Natural killer cell (primary cell): ENCODE data around the gene SAMD11. TPM values are rescaled to one million over a fixed set of nuclear protein-coding genes. Genes with fewer than 3 reads are reported as not detected.

ENCODE experiments used
- ATAC-seq, 3 donors: fragments of 150-1000 bp in 2 of 3; fragments of 200-7000 bp in 1 of 3; cut with Tn5 transposase; 1 replicate in 1 of 3; 2 replicates in 2 of 3; pipeline ENCODE4 v1.10.0; 2021; ENCODE audit warnings: mild to moderate bottlenecking in 2 of 3, moderate library complexity in 2 of 3
- DNase-seq, 2 donors: peaks; one replicate each; pipeline versions ENCODE4 v3.0.0 to v3.0.0-alpha.2; 2013 to 2021; ENCODE audit warnings: mixed read lengths in 1 of 2
- H3K27ac ChIP-seq: one replicate; pipeline ENCODE4 v1.5.1; 2013; ENCODE audit warnings: mild to moderate bottlenecking, low read length
- H3K27me3 ChIP-seq: one replicate; pipeline ENCODE4 v1.6.1; 2013; ENCODE audit warnings: low read length; ENCODE audit not compliant: control insufficient read depth, insufficient read depth
- H3K36me3 ChIP-seq: one replicate; pipeline ENCODE4 v1.6.1; 2013; ENCODE audit warnings: low read length; ENCODE audit not compliant: control insufficient read depth, insufficient read depth
- H3K4me1 ChIP-seq: one replicate; pipeline ENCODE4 v1.6.1; 2013; ENCODE audit warnings: low read length; ENCODE audit not compliant: control insufficient read depth, insufficient read depth
- H3K4me3 ChIP-seq: one replicate; pipeline ENCODE4 v1.5.1; 2013; ENCODE audit warnings: low read length
- H3K9me3 ChIP-seq: one replicate; pipeline ENCODE4 v1.6.1; 2013; ENCODE audit warnings: low read length; ENCODE audit not compliant: control insufficient read depth, insufficient read depth
- H3K27ac Mint-ChIP-seq, 2 donors: one replicate each; pipeline ENCODE4 v1.8.0; 2022; ENCODE audit warnings: mild to moderate bottlenecking in 2 of 2, mixed read lengths in 2 of 2, moderate library complexity in 1 of 2
- H3K27me3 Mint-ChIP-seq, 2 donors: one replicate each; pipeline ENCODE4 v1.8.0; 2022; ENCODE audit warnings: low read depth in 2 of 2, mixed read lengths in 2 of 2
- H3K36me3 Mint-ChIP-seq: one replicate; pipeline ENCODE4 v1.8.0; 2022; ENCODE audit warnings: mixed read lengths
- H3K4me1 Mint-ChIP-seq, 2 donors: one replicate each; pipeline ENCODE4 v1.8.0; 2022; ENCODE audit warnings: mixed read lengths in 2 of 2
- H3K4me3 Mint-ChIP-seq: one replicate; pipeline ENCODE4 v1.8.0; 2022; ENCODE audit warnings: mild to moderate bottlenecking, moderate library complexity, mixed read lengths
- H3K9me3 Mint-ChIP-seq, 2 donors: one replicate each; pipeline ENCODE4 v1.8.0; 2022; ENCODE audit warnings: mixed read lengths in 2 of 2
- CTCF ChIP-seq: fragments of 200-600 bp; IDR thresholded peaks from one replicate; pipeline ENCODE4 v1.8.0; 2022; ENCODE audit warnings: antibody characterized with exemption
- WGBS: methylation state at CpG from one replicate; pipeline ENCODE4 v1.1.7; 2013; ENCODE audit warnings: missing lambda C conversion rate; ENCODE audit not compliant: insufficient coverage; 5-methylcytosine and 5-hydroxymethylcytosine counted together
- intact Hi-C: fragments of 100-400 bp; cut with micrococcal nuclease; formaldehyde crosslinking; loops from one replicate; pipeline ENCODE4 v1.14.2; 2022
- total RNA-seq, 4 donors: library from RNA; stranded (reverse); fragments of 120-200 nt in 1 of 4; gene quantifications; one replicate each; pipeline versions ENCODE4 v1.2.3 to v1.2.4, GENCODE V29; 2013 to 2022

The SAMD11 gene
- total RNA-seq, 3 donors from 2014 or later (not counting 1 experiment from before 2014, with no cell fraction given): not detected

- Histone ChIP-seq H3K27ac (no peak overlapping the region), H3K4me3 (no peak overlapping the region), H3K9me3 (no peaks in the 10 kb centered on the region), H3K4me1 (peaks cover 26% of the 10 kb centered on the region), H3K36me3 (no peaks in the 10 kb centered on the region), H3K27me3 (peaks cover 34% of the 10 kb centered on the region)
- Mint-ChIP-seq H3K27ac (no peak overlapping the region), H3K36me3 (no peaks in the 10 kb centered on the region), H3K27me3 (peaks cover 20 to 31% of the 10 kb centered on the region in 2 donors), H3K4me3 (peak overlapping the region; percentile 37), H3K9me3 (no peaks in the 10 kb centered on the region), H3K4me1 (peaks cover 0 to 6% of the 10 kb centered on the region in 2 donors)
- no peak for DNase-seq
- ATAC-seq: no peak
- intact Hi-C loops: no loop called here
- TF ChIP-seq CTCF: no peak
- 7% methylated on average over 65 of the region's 65 CpGs for WGBS
Measured at GRCh38 chr1:925561-926421, 2.1 kb downstream of the SAMD11 start.

DNA sequence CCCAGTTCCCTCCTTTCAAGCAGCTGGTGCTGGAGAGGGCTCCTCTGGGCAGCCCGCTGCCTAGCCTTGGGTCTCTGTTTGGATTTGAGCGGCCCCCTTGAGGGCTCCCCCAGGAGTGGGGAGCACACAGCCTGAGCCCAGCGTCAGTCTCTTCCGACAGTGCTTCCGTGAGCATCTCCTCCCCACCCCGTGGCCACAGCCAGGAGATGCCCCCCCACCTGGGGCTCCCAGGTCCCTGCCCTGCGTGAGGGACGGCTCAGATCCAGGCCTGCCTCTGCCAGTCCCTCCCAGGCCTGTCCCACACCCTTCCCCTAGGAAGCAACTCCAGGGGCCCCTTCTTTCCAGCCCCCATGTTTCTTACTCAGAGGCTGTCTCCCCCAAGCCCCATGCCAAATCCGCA is 3.5 kb downstream of the SAMD11 start:
- H3K36me3 ChIP-seq: no peaks in the 10 kb centered on the region

GRCh38 chr1:927748-928147 is 4.0 kb downstream of the SAMD11 start:
- Histone ChIP-seq H3K27ac (no peak overlapping the region), H3K4me3 (no peak overlapping the region), H3K36me3 (no peaks in the 10 kb centered on the region), H3K4me1 (peaks cover 26% of the 10 kb centered on the region), H3K9me3 (no peaks in the 10 kb centered on the region), H3K27me3 (peaks cover 20% of the 10 kb centered on the region)
- Mint-ChIP-seq H3K4me1 (peaks cover 6 to 9% of the 10 kb centered on the region in 2 donors), H3K27ac (no peak overlapping the region), H3K36me3 (no peaks in the 10 kb centered on the region), H3K27me3 (peaks cover 13 to 27% of the 10 kb centered on the region in 2 donors), H3K4me3 (no peak overlapping the region), H3K9me3 (no peaks in the 10 kb centered on the region)
- DNase-seq (no peak), ATAC-seq (no peak)
- intact Hi-C loops: no loop called here
- no peak for TF ChIP-seq CTCF
- 79% methylated on average over 8 of the region's 10 CpGs for WGBS

More for the DNA sequence above, 3.5 kb downstream of the SAMD11 start:
- no peak for DNase-seq
- Mint-ChIP-seq H3K27ac (no peak overlapping the region), H3K27me3 (peaks cover 13 to 28% of the 10 kb centered on the region in 2 donors), H3K4me3 (no peak overlapping the region), H3K36me3 (no peaks in the 10 kb centered on the region), H3K4me1 (peaks cover 6 to 9% of the 10 kb centered on the region in 2 donors), H3K9me3 (no peaks in the 10 kb centered on the region)
- Histone ChIP-seq H3K4me3 (no peak overlapping the region), H3K27me3 (peaks cover 23% of the 10 kb centered on the region), H3K9me3 (no peaks in the 10 kb centered on the region), H3K27ac (no peak overlapping the region), H3K4me1 (peaks cover 27% of the 10 kb centered on the region)
- intact Hi-C loops: no loop called here
- WGBS: 81% methylated on average over 9 of the region's 9 CpGs
- TF ChIP-seq CTCF: no peak
- no peak for ATAC-seq
